GM11168 (cell line): ENCODE measurements around the gene RACGAP1.

Source experiments
- in situ Hi-C: fragments of 300-500 bp; cut with MboI; formaldehyde crosslinking; loops from one replicate; pipeline ENCODE4 v1.12.0; 2022; ENCODE audit warnings: low sequenced_read_pairs; ENCODE audit not compliant: unreplicated experiment

Gene RACGAP1

GRCh38 chr12:50025187-50026059, at the start of gene RACGAP1:
TSS of gene RACGAP1 (minus strand) at chr12:50025494. CDS start at chr12:50016715, 8,779 bp downstream.
- in situ Hi-C loops = no loop called here

- in situ Hi-C loops = no loop called here
Measured at GRCh38 chr12:50073712-50074111, 48.4 kb upstream of the RACGAP1 start.

- in situ Hi-C loops = no loop called here
Measured at GRCh38 chr12:50073206-50073605, 47.9 kb upstream of the RACGAP1 start.

- in situ Hi-C loops = no loop called here
Measured at GRCh38 chr12:50072198-50072907, 47.1 kb upstream of the RACGAP1 start.

- in situ Hi-C loops = no loop called here
Measured at GRCh38 chr12:50070314-50071060, 45.2 kb upstream of the RACGAP1 start.

GRCh38 chr12:50069539-50069938, 44.2 kb upstream of the RACGAP1 start:
- in situ Hi-C loops = no loop called here

- in situ Hi-C loops = no loop called here
Measured at GRCh38 chr12:50069069-50069468, 43.8 kb upstream of the RACGAP1 start.

GRCh38 chr12:50066402-50066801, 41.1 kb upstream of the RACGAP1 start:
- in situ Hi-C loops = no loop called here

- in situ Hi-C loops = no loop called here
Measured at GRCh38 chr12:50065726-50066310, 40.5 kb upstream of the RACGAP1 start.

GRCh38 chr12:50062728-50063460, 37.6 kb upstream of the RACGAP1 start:
- in situ Hi-C loops = no loop called here

- in situ Hi-C loops = no loop called here
Measured at GRCh38 chr12:50061946-50062686, 36.8 kb upstream of the RACGAP1 start.

GRCh38 chr12:50061171-50061570, 35.9 kb upstream of the RACGAP1 start:
- in situ Hi-C loops = no loop called here

- in situ Hi-C loops = no loop called here
Measured at GRCh38 chr12:50060120-50060468, 34.8 kb upstream of the RACGAP1 start.

GRCh38 chr12:50059440-50060119, 34.3 kb upstream of the RACGAP1 start:
- in situ Hi-C loops = loop anchor here (5.0 kb wide), 1 partner anchor 82 kb away; no protein-coding TSS in a partner anchor

GRCh38 chr12:50058743-50059312, 33.5 kb upstream of the RACGAP1 start:
- in situ Hi-C loops = loop anchor here (5.0 kb wide), 1 partner anchor 82 kb away; no protein-coding TSS in a partner anchor

- in situ Hi-C loops = loop anchor here (5.0 kb wide), 1 partner anchor 81 kb away; no protein-coding TSS in a partner anchor
Measured at GRCh38 chr12:50057896-50058670, 32.8 kb upstream of the RACGAP1 start.
